K562 (cell line): Measurements from ENCODE around the gene NAIF1. TPM values are rescaled to one million over a fixed set of nuclear protein-coding genes. Genes with fewer than 3 reads are reported as not detected.

Experiments
- BRD9 ChIP-seq: fragments of 450-650 bp; IDR thresholded peaks from 2 replicates; pipeline ENCODE4 v1.6.1; 2018; ENCODE audit warnings: low read depth; ENCODE audit not compliant: partially characterized antibody
- CBX3 ChIP-seq, 2 experiments: IDR thresholded peaks; 1 replicate in 1 of 2; 2 replicates in 1 of 2; pipeline ENCODE4 v1.6.1; 2012; ENCODE audit warnings: inconsistent platforms in 2 of 2, low read length in 2 of 2, borderline replicate concordance in 1 of 2, control low read depth in 1 of 2
- HMG20A ChIP-seq: fragments of 450-650 bp; formaldehyde crosslinking; conservative IDR thresholded peaks from 2 replicates; pipeline ENCODE4 v1.4.0; 2020; ENCODE audit warnings: mild to moderate bottlenecking, mixed read lengths
- NCOA2 ChIP-seq, 2 experiments: fragments of 450-650 bp; IDR thresholded peaks; 2 replicates each; pipeline ENCODE4 v1.6.1; 2018; ENCODE audit warnings: mild to moderate bottlenecking in 2 of 2, moderate library complexity in 1 of 2; ENCODE audit not compliant: partially characterized antibody in 2 of 2
- POLR2A ChIP-seq: fragments of 450-650 bp; conservative IDR thresholded peaks from 2 replicates; pipeline ENCODE4 v1.6.1; 2016
- TFAM ChIP-seq: fragments of 250-450 bp; sonication (Bioruptor Pico); conservative IDR thresholded peaks from 2 replicates; pipeline ENCODE4 v1.5.0; 2021; ENCODE audit warnings: mild to moderate bottlenecking, moderate library complexity
- ZFPM2 ChIP-seq: fragments of 250-450 bp; sonication (Bioruptor Pico); IDR thresholded peaks from 2 replicates; pipeline ENCODE4 v1.5.1; 2022; ENCODE audit warnings: mild to moderate bottlenecking
- ZNF146 ChIP-seq: IDR thresholded peaks from one replicate; pipeline ENCODE4 v1.6.1; 2018; ENCODE audit warnings: missing compliant biosample characterization; ENCODE audit not compliant: unreplicated experiment
- ZNF384 ChIP-seq: IDR thresholded peaks from 2 replicates; pipeline ENCODE4 v1.6.1; 2012; ENCODE audit warnings: low read depth, low read length, improper control_type of control experiment
- ZNF644 ChIP-seq: fragments of 200-800 bp; sonication (Bioruptor generic); IDR thresholded peaks from 2 replicates; pipeline ENCODE4 v1.6.1; 2016; ENCODE audit warnings: low read depth, missing genetic modification characterization, missing compliant biosample characterization
- polyA plus RNA-seq, 8 experiments: library from polyadenylated mRNA; depleted of rRNA in 4 of 8; stranded (reverse) in 5 of 8; unstranded in 3 of 8; fragments of >200 nt; fragmentation: Nextera tagmentation in 2 of 8; fragmentation: Illumina TruSeq in 1 of 8; extraction: Ambion mirVana in 2 of 8; extraction: Trizol in 1 of 8; gene quantifications; 2 replicates each; pipeline versions ENCODE4 v1.2.1 to v1.2.3, GENCODE V29; 2011 to 2014; ENCODE audit warnings: inconsistent platforms in 1 of 8, missing spikeins in 1 of 8
- total RNA-seq, 7 experiments: library from RNA; depleted of rRNA in 6 of 7; stranded (reverse); fragments of >200 nt in 6 of 7; fragmentation: Illumina TruSeq in 2 of 7; extraction: Trizol in 2 of 7; gene quantifications; 2 replicates each; pipeline versions ENCODE4 v1.2.1 to v1.2.3, GENCODE V29; 2011 to 2021; ENCODE audit warnings: low replicate concordance in 1 of 7
- TF ChIP-seq, protein P1 (sequence below), 3 experiments: fragments of 200-800 bp in 1 of 3; fragments of 250-450 bp in 1 of 3; fragments of 450-650 bp in 1 of 3; sonication (Bioruptor Pico) in 1 of 3; sonication (Bioruptor generic) in 1 of 3; formaldehyde crosslinking in 1 of 3; IDR thresholded peaks; 2 replicates each; pipeline versions ENCODE4 v1.6.1 to v1.8.0; 2016 to 2022; ENCODE audit warnings: mild to moderate bottlenecking in 2 of 3, missing genetic modification characterization in 2 of 3, missing compliant biosample characterization in 1 of 3, moderate library complexity in 1 of 3
- TF ChIP-seq, protein P2 (sequence below): sonication (generic); formaldehyde crosslinking; IDR thresholded peaks from 2 replicates; pipeline ENCODE4 v1.8.0; 2023; ENCODE audit warnings: mild to moderate bottlenecking, missing genetic modification reagents
- TF ChIP-seq, protein P3 (sequence below): fragments of 250-450 bp; sonication (Bioruptor Pico); IDR thresholded peaks from 2 replicates; pipeline ENCODE4 v1.4.0; 2020; ENCODE audit warnings: borderline replicate concordance
- TF ChIP-seq, protein P4 (sequence below): fragments of 250-450 bp; sonication (Bioruptor Pico); IDR thresholded peaks from 2 replicates; pipeline ENCODE4 v1.5.0; 2021; ENCODE audit warnings: mild to moderate bottlenecking, borderline replicate concordance

NAIF1 gene
- total and polyA plus RNA-seq, 9 of the 15 experiments (the other 6 are each of a cell fraction or from before 2014, with no cell fraction given) = 4.8 to 26.6 (median 17.2) TPM

DNA sequence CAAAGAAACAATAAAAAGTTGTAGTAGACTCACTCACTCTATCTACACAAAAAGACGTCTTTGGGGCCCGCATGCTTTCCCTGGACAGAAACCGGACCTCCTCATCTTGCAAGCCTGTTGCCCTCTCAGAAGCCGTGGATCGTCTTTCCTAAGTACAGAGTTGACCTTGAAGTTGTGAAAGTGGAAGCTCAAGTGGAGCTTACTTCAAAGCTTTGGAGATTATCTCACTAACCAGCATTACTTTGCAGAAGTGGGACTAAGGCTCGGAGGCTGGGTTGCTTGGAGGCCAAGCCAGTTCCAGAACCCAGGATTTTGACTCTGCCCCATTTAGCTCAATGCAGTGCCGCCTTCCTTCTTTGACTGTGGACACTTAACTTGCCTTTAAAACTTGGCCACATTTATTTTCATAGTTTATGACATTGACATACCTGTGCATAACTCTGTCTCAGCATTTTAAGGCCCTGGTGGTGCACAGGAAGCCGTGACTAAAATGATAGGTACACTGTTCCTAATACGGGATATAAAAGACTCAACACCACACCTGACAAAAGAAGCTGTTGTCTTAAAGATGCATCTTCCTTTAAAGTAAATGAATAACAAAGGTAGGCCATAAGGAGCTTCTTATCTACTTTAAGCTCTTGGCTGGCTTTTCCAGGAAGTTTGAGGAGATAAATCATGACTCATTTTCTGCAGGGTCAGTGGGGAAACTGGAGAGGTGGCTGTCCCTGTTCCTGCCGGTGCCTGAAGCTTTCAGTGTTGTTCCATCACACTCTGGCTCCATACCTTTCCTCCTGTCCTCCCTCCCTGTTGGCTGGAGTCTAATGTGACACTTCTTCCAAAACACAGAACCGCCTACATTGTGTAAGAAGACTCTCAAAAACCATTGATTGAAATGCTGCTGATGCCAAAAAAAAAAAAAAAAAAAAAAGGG is 11.6 kb upstream of the NAIF1 start (continued):
- TF ChIP-seq, protein P1, sequence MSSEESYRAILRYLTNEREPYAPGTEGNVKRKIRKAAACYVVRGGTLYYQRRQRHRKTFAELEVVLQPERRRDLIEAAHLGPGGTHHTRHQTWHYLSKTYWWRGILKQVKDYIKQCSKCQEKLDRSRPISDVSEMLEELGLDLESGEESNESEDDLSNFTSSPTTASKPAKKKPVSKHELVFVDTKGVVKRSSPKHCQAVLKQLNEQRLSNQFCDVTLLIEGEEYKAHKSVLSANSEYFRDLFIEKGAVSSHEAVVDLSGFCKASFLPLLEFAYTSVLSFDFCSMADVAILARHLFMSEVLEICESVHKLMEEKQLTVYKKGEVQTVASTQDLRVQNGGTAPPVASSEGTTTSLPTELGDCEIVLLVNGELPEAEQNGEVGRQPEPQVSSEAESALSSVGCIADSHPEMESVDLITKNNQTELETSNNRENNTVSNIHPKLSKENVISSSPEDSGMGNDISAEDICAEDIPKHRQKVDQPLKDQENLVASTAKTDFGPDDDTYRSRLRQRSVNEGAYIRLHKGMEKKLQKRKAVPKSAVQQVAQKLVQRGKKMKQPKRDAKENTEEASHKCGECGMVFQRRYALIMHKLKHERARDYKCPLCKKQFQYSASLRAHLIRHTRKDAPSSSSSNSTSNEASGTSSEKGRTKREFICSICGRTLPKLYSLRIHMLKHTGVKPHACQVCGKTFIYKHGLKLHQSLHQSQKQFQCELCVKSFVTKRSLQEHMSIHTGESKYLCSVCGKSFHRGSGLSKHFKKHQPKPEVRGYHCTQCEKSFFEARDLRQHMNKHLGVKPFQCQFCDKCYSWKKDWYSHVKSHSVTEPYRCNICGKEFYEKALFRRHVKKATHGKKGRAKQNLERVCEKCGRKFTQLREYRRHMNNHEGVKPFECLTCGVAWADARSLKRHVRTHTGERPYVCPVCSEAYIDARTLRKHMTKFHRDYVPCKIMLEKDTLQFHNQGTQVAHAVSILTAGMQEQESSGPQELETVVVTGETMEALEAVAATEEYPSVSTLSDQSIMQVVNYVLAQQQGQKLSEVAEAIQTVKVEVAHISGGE (CRISPR knock-in tag; IDR thresholded peaks at IDR 0.05) = 0 out of 6 replicates have a peak, but pooled peaks of 1 of the 3 experiments have one; percentile 18
- TF ChIP-seq ZFPM2 = no peak
- TF ChIP-seq POLR2A = 0 out of 2 replicates have a peak, but pooled peaks have one; percentile 19
- TF ChIP-seq, protein P2, sequence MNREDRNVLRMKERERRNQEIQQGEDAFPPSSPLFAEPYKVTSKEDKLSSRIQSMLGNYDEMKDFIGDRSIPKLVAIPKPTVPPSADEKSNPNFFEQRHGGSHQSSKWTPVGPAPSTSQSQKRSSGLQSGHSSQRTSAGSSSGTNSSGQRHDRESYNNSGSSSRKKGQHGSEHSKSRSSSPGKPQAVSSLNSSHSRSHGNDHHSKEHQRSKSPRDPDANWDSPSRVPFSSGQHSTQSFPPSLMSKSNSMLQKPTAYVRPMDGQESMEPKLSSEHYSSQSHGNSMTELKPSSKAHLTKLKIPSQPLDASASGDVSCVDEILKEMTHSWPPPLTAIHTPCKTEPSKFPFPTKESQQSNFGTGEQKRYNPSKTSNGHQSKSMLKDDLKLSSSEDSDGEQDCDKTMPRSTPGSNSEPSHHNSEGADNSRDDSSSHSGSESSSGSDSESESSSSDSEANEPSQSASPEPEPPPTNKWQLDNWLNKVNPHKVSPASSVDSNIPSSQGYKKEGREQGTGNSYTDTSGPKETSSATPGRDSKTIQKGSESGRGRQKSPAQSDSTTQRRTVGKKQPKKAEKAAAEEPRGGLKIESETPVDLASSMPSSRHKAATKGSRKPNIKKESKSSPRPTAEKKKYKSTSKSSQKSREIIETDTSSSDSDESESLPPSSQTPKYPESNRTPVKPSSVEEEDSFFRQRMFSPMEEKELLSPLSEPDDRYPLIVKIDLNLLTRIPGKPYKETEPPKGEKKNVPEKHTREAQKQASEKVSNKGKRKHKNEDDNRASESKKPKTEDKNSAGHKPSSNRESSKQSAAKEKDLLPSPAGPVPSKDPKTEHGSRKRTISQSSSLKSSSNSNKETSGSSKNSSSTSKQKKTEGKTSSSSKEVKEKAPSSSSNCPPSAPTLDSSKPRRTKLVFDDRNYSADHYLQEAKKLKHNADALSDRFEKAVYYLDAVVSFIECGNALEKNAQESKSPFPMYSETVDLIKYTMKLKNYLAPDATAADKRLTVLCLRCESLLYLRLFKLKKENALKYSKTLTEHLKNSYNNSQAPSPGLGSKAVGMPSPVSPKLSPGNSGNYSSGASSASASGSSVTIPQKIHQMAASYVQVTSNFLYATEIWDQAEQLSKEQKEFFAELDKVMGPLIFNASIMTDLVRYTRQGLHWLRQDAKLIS (CRISPR knock-in tag) = no peak; the same call in 1 of the 2 replicates
- TF ChIP-seq HMG20A (CRISPR knock-in tag) = no peak
- TF ChIP-seq, protein P3, sequence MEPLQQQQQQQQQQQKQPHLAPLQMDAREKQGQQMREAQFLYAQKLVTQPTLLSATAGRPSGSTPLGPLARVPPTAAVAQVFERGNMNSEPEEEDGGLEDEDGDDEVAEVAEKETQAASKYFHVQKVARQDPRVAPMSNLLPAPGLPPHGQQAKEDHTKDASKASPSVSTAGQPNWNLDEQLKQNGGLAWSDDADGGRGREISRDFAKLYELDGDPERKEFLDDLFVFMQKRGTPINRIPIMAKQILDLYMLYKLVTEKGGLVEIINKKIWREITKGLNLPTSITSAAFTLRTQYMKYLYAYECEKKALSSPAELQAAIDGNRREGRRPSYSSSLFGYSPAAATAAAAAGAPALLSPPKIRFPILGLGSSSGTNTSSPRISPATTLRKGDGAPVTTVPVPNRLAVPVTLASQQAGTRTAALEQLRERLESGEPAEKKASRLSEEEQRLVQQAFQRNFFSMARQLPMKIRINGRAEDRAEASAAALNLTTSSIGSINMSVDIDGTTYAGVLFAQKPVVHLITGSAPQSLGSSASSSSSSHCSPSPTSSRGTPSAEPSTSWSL (CRISPR knock-in tag) = no peak
- TF ChIP-seq BRD9 = no peak
- peak; percentile 57 for TF ChIP-seq ZNF384
- TF ChIP-seq ZNF146 (CRISPR knock-in tag) = no peak
- TF ChIP-seq CBX3 (IDR thresholded peaks at IDR 0.05; ENCODE audit: borderline replicate concordance in 1 of 2, low read length in 2 of 2) = no peak
- TF ChIP-seq TFAM (CRISPR knock-in tag) = no peak
- no peak for TF ChIP-seq NCOA2 (IDR thresholded peaks at IDR 0.05; ENCODE audit: partially characterized antibody in 2 of 2)
- peak; percentile 23; the same call in 1 of the 2 replicates for TF ChIP-seq ZNF644 (tag)
- TF ChIP-seq, protein P4, sequence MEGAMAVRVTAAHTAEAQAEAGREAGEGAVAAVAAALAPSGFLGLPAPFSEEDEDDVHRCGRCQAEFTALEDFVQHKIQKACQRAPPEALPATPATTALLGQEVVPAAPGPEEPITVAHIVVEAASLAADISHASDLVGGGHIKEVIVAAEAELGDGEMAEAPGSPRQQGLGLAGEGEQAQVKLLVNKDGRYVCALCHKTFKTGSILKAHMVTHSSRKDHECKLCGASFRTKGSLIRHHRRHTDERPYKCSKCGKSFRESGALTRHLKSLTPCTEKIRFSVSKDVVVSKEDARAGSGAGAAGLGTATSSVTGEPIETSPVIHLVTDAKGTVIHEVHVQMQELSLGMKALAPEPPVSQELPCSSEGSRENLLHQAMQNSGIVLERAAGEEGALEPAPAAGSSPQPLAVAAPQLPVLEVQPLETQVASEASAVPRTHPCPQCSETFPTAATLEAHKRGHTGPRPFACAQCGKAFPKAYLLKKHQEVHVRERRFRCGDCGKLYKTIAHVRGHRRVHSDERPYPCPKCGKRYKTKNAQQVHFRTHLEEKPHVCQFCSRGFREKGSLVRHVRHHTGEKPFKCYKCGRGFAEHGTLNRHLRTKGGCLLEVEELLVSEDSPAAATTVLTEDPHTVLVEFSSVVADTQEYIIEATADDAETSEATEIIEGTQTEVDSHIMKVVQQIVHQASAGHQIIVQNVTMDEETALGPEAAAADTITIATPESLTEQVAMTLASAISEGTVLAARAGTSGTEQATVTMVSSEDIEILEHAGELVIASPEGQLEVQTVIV (CRISPR knock-in tag) = no peak
